Skin of body (tissue), 2 donors: ENCODE measurements around the gene DDR1. TPM values are rescaled to one million over a fixed set of nuclear protein-coding genes. Genes with fewer than 3 reads are reported as not detected.
"Not testable (repeated sequence)": the region's sequence is repeated elsewhere in the genome, so short reads cannot be mapped to it uniquely, and the experiment has no call there.

ENCODE experiments used
- DNase-seq: peaks from one replicate; lab custom pipeline; 2025; lab: John Stamatoyannopoulos, UW
- total RNA-seq: library from RNA; depleted of rRNA; stranded (reverse); fragments of >200 nt; gene quantifications from one replicate; pipeline ENCODE4 v1.2.3, GENCODE V29; 2014

Gene DDR1
- total RNA-seq, 1 donor from 2014 or later = 59.3 TPM

DNA sequence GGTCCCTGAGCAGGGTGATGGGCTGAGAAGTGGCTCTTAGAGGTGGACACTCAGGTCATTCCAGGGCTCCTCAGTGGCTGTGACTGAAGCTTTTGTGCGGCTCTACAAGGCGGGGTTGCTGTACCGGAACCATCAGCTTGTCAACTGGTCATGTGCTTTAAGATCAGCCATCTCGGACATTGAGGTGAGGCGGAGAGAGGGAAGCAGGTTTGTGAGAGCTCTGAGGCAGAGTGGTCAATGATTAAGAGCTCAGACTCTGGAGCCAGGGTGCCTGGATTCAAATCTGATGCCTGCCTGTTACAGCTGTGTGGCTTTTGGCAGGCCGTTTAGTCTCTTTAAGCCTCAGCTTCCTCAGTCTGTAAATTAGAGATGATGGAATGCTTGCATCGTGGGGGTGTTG, 32.7 kb downstream of the DDR1 start:
- no peak for DNase-seq

DNA sequence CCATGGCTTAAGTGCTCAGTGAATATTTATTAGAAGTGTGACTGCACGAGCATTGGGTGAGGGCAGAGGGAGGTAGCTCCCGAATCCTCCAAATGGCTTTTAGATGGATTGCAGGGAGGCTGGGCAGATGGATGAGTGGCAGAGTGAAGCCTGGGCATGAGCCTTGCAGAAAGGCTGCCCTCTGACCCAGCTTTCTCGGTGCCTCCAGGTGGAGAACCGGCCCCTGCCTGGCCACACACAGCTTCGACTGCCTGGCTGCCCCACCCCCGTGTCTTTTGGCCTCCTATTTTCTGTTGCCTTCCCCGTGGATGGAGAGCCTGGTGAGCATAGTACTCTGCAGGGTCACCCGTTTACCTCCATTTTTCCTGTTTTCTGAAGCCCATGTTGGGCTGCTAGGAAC, 33.2 kb downstream of the DDR1 start:
- no peak for DNase-seq

DNA sequence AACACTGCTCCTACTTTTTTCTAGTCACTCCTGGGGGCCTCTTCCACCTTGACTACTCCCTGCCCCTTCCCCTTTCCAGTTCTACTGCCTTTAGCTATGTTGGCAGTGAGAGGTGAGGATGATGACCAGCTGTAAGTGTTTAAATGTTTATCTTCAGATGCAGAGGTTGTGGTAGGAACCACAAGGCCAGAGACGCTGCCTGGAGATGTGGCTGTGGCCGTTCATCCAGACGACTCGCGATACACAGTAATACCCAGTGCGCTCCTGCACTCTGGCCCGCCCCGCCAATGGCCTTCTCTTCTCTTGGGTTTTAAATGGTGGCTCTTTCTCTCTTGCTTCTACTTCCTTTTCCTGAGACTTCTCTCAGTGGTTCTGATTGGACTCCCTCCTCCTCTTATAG, 34.4 kb downstream of the DDR1 start:
- DNase-seq = no peak

DNA sequence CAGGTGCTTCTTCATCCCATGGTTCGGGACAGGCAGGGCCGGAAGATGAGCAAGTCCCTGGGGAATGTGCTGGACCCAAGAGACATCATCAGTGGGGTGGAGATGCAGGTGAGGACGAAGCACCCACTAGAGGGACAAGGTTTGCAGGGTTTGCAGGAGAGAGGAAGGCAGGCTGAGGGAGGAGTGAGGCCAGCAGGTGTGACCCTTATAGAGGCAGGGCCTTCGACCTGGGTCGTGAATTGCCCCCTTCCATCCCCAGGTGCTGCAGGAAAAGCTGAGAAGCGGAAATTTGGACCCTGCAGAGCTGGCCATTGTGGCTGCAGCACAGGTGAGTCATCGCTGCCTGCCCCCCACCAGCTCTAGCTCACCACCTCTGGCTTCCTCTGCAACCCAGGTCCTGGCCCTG, 38.1 kb downstream of the DDR1 start:
- no peak for DNase-seq

DNA sequence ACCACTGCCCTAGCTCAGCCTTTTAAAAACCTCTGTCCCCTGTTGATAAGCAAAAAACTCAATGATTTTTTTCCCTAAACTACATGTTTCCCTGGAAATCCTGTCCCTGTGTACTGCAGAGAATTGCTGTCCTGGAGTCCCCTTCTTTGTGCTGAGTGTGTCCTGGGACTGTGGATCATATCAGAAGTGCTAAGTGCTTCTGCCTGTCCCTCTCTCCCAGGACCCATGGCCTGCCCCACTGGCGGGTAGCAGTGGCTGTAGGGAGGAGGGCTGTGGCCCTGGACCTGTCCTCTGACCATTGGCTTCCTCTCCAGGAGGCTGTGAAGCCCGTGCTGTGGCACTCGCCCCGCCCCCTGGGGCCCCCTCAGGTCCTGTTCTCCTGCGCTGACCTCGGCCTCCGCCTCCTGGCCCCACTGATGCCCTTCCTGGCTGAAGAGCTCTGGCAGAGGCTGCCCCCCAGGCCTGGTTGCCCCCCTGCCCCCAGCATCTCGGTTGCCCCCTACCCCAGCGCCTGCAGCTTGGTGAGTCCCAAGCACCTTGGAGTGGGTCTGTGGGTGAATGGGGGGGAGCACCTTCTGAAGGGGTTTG, 39.8 kb downstream of the DDR1 start:
- DNase-seq = not testable (repeated sequence)

DNA sequence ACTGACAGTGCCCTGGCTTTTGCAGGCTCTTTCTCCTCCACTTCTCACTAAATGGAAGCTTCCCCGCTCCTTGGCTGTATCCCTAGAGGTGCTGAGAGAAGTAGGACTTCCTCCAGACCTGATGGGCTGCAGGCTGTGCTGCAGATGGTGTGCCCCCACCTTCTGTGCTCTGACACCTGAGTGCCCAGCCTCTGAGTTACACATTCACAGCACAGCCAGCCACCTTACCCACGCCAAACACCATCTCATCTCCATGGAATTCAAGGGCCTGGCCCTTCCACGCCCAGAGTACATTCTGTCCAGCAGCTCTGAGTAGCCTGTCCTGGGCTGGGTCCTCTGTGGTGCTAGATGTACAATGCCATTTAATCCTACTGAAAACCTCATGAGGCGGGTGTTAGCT, 42.3 kb downstream of the DDR1 start:
- DNase-seq = no peak

DNA sequence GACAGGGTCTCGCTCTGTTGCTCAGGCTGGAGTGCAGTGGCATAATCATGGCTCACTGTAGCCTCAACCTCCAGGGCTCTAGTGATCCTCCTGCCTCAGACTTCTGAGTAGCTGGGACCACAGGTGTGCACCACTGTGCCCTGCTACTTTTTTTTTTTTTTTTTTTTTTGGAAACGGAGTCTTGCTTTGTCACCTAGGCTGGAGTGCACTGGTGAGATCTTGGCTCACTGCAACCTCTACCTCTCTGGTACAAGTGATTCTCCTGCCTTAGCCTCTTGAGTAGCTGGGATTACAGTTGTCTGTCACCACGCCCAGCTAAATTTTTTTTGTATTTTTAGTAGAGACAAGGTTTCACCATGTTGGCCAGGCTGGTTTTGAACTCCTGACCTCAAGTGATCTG, 42.8 kb downstream of the DDR1 start:
- not testable (repeated sequence) for DNase-seq

DNA sequence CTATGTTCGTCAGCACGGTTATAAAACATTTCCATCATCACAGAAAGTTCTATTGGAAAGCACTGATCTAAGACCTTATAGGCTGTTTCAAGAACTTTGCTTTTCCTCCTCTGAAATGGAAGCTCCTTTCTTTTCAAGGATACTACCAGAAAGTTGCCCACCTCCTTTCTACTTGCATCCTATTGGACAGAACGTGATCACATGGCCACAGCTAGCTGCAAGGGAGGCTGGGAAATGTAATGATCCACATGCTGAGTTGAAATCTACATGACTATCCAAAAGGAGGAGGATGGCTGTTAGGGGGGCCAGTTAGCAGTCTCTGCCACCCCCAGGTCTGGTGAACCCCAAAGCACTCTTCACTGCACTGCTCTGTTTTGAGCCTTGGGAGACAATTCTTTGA, 44.4 kb downstream of the DDR1 start:
- DNase-seq = no peak

DNA sequence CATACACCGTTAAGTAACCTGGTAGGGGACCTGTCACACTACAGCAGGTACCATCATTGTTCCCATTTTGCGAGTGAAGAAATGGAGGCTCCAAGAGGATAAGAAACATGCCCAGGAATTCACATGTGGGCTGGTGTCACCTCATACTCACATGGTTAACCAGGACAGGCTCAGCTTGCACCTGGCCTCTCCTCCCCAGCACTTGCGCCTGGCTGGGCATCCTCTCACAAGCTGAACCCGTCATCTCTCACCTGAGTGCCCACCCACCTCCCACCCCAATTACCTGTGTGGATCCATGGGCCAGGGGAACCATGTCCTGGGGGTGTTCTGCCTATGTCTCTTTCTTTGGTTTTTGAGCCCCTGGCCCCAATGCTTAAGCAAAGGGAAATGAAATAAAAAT, 46.2 kb downstream of the DDR1 start:
- DNase-seq = no peak

DNA sequence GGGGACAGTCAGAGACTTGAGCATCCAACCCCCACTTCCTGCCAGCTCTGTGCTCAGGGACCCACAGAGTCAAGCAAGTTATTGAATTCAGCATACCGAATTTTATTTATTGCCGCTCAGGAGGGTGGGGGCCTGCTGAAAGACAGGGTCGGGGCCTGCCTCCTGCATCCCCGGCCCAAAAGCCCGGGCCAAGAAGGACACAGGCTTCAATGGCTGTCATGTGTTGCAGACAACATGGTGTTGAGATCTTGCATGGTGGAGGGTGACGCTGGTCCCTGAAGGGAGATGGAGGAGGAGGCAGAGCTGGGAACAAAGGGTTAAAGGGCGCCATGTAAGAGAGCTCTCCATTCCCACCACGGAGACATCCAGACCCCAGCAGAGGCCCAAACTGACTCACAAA, 47.0 kb downstream of the DDR1 start:
- no peak for DNase-seq

DNA sequence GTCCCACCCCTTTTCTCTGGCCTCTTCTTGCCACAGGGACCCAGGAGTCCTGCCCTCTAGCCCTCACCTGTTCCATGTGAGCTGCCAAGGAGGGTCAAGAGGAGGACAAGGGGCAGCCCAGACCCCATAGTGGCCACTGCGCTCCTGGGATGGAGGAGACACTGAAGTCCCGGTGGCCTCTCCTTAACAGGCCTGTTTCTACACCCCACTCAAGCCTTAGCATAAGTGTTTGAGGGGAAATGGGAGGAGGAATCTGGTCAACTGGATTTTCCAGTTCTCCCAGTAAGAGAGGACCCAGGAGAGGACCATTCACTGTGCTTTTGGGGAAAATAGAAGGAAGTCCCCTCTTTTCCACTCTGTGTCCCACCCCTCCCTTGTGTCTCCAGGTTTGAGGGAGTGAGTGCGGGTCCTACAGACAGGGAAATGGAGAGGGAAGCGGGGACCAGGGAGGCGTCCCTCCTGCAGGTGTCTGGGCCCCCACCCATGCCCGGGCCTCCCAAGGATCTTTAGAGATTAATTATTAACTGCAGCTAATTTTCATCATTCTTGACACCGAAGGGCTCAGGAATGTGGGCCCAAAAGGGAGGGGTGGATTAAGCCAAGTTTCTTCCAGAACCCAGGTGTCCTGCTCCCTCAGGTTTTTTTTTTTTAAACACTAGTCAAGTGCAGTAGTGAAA, 47.8 kb downstream of the DDR1 start, which contains the start of gene SFTA2:
SFTA2 (minus strand) TSS at position 202 of the 677 bp plus-strand sequence; CDS start at position 128, 74 bp downstream.
- no peak for DNase-seq

DNA sequence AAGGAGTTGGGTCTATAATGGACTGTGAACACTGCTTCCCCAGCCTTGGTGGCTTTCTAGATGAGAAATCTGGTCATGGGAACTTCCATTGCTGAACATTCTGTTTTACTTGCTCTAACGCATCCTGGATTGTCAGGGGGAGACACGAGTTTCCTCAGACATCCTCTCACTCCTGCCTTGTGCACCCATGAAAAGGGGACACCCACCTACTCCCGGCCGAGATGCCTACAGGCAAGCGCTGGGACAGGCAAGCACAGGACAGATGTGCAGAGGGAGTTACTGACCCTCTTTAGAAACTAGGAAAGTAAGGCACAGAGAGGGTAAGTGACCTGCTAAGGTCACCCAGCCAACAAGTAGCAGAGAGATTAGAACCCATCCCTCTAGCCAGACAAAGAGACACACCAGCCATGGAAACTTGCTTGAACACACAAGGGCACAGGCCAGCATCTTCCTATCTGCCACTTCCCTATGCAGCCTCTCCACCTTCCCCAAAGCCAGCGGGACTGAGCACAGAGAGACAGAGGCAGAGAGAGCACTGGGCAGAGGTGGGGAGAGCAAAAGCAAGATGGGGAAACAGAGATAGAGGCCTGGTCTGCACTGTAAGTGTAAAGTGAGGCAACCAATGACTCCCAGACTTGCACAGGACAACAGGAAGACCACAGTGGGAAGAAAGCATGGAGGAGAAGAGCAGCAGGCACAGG, 48.5 kb downstream of the DDR1 start:
- no peak for DNase-seq

DNA sequence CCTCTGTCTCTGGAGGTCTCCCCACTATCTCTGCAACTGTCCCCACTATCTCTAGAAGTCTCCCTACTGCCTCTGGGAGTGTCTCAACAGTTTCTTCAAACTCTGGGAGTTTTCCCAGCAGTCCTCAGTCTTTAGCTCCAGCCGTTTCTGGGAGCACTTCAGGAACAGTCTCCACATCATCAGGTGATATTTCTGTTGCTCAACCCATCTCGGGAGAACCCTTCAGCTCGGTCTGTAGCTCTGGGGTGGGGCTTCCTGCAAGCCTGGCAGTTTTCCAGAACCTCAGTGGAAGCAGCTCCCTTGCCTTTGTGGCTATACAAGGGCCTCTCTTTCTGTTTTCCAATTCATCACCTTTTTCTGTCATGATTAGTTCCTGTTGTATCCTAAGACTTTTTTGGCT, 50.7 kb downstream of the DDR1 start:
- no peak for DNase-seq

DNA sequence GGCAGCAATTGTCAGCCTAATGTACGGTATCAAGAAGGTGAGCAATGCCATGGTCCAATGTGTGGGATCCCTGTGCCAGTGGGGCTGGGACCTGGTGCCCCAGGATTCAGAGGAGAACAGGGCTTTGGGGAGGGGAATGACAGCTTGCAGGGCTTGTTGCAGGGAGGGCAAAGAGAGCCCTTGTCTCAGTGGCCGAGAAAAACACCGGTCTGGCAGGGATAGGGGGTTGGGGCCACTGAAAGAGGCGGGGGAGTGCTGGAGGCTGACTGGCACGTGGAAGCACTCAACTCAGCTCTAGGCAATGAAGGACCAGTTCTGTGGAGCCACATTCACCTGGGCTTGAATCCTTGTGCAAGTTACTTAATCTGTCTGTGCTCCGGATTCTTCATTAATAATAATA, 52.9 kb downstream of the DDR1 start:
- no peak for DNase-seq

DNA sequence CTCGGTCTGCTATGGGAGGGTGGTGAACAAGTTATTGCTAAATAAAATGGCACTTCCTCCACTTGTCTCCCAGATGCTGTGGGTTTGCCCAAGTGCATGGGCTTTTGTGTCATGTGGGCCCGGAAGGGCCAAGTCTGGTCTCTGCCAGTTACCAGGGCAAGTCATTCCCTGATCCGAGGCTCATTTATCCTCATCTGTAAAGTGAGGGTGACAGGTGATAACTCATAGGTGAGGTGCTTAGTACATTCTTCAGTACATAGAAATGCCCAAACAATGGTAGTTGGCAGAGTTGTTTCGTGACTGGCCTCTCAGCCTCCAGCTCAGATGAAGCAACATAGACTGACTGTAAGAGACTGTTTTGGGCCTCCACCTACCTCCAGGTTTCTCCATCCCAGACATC, 54.4 kb downstream of the DDR1 start:
- DNase-seq = no peak

DNA sequence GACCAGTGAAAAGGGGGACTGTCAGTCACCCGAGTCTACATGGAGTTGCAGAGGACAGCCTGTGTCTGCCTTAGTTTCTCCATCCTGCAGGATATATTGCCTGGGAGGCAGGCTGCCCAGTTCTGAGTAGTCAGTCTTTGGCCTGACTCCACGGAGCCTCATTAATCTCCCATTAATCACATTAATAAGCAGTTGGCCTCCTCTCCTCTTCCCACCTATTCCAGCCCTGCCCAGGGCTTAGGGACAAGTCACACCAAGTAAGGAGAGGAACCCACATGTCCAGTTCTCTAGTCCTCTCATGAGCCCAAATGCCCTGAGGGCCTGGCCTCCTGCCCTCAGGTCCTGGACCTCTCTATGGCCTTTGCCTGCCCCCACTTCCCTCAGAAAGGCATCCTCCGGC, 55.2 kb downstream of the DDR1 start:
- no peak for DNase-seq

DNA sequence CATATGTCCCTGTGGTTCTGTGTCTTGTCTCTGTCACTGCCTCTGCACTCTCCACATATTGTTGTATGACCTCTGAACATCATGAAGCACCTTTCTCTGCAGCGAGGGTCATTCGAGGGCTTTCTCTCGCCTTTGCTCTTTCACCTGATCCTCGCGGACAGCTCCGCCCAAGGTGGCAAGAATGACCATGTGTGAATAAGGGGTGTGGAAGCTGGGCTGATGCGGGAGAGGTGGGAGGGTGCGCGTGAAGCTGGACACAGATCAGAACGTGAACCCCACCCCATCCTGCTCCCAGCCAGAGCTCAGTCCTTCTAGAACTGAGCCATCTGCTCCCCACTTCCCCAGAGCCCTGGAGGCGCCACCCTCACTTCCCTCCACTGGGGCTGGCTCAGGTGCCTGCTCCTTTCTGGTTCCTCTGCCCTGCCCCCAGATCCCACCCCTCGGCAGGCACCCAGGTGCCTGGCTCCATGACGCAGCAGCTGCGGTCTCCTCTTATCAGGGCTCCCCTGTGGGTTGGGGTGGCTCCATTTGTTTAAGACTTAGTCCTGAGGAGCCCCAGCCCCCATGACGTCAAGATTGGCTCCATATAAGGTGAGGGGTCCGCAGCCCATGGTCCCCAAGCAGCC, 56.2 kb downstream of the DDR1 start, which contains the start of gene MUCL3:
MUCL3 (plus strand) TSS at position 613 of the 626 bp plus-strand sequence. CDS start 27 bp downstream, outside the sequence.
- no peak for DNase-seq

DNA sequence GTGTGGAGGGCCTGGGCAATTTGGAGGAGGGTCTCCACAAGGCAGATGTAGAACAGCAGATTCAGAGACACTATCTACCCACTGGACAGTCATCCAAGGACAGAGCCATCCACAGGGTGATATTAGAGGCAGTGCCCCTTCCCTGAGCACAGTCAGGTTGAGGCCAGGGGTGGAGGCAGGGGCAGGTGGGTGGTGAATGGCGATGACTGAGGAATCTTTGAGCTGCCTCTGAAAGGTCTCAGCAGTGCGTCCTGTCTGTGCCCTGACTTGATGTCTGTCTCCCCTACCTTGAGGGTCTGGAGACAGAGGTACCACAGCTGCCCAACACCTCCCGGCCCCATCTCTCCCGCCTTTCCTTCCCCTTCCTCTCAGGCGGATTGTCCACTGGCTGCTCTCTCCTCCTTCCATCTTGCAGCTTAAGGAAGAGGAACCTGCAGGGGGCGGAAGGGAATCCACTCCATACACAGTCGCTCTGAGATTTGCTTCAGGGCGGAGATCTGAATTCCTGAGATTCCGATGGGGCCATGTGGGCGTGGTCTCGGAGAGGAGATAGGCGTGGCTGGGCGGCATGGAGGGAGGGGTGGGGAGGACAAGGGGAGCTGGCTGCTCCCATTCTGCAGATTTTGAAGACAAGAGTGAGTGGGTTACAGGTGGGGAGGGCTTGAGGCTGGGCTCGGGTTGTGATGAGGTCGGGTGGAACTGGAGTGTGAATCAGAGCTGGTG, 58.2 kb downstream of the DDR1 start:
- DNase-seq = peak; percentile 21

DNA sequence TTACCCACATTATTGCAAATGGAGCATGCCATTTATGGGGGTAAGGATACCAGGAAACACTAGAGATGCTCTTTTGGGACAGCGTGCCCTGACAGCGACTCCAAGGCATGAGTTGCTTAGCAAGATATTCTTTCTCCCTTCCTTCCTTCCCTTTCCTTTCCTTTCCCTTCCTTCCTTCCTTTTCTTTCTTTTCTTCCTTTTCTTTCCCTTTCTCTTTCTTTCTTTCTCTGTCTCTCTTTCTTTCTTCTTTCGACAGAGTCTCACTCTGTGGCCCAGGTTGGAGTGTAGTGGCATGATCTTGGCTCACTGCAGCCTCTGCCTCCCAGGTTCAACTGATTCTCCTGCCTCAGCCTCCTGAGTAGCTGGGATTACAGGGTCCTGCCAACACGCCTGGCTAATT, 59.7 kb downstream of the DDR1 start:
- no peak for DNase-seq

DNA sequence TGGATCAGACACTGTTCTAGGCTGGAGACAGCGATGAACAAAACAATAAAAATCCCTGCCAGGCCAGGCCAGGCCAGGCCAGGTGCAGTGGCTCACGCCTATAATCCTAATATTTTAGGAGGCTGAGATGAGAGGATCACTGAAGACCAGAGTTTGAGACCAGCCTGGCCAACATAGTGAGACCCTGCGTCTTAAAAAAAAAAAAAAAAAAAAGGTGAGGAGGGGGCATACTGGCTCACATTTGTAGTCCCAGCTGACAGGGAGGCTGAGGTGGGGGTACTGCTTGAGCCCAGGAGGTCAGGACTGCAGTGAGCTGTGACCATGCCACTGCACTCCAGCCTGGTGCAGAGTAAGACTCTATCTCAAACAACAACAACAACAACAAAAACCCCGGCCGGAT, 61.0 kb downstream of the DDR1 start:
- no peak for DNase-seq

DNA sequence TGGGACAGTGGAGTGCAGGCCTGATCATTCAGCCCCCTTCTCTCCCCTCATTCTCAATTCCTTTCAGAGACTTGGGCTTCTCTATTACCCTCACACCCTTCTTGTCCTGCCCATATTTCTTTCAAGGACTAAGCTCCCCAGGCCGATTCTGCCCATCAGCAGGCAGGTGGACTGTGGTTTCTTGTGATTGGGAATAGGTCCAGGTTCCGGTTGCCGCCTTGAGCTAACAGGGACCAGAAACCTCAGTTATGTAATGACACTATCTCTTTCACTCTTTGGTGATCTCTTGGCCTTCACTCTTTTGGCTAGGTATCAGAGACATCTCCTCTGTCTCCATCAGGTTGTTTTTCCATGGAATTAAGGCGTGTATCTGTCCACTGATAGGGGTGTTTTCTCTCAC, 62.9 kb downstream of the DDR1 start:
- DNase-seq = no peak

DNA sequence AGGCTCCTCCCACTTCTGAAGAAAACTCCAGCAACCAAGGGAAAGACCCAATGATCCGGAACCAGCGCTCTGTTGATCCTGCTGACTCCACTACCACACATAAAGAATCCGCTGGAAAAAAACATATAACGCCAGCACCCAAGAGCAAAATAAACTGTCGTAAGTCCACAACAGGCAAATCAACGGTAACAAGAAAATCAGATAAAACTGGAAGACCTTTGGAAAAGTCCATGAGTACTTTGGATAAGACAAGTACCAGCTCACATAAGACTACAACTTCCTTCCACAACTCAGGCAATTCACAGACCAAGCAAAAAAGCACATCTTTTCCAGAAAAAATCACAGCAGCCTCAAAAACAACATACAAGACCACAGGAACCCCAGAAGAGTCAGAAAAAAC, 64.5 kb downstream of the DDR1 start:
- DNase-seq = no peak
